Gastroesophageal sphincter (tissue), 4 donors: ENCODE measurements around the gene CHST15. TPM values are rescaled to one million over a fixed set of nuclear protein-coding genes. Genes with fewer than 3 reads are reported as not detected.
A peak's percentile ranks its signal among the peaks of the same experiment; 100 is the strongest.

Source experiments
- ATAC-seq: fragments of 150-250 bp; one replicate; pipeline ENCODE4 v1.9.1; 2016; ENCODE audit warnings: mild to moderate bottlenecking, moderate library complexity
- H3K27ac ChIP-seq, 4 donors: fragments of 200-600 bp; sonication (generic) in 3 of 4; 1 replicate in 3 of 4; 2 replicates in 1 of 4; pipeline ENCODE4 v1.5.1; 2016 to 2019
- H3K27me3 ChIP-seq: fragments of 200-600 bp; sonication (generic); one replicate; pipeline ENCODE4 v1.5.1; 2019
- H3K36me3 ChIP-seq, 2 donors: fragments of 200-600 bp; sonication (generic); one replicate each; pipeline ENCODE4 v1.5.1; 2019; ENCODE audit warnings: control low read depth in 1 of 2
- H3K4me1 ChIP-seq, 3 donors: fragments of 200-600 bp; sonication (generic); 1 replicate in 2 of 3; 2 replicates in 1 of 3; pipeline ENCODE4 v1.5.1; 2016 to 2019; ENCODE audit warnings: control low read depth in 2 of 3
- H3K4me3 ChIP-seq, 2 donors: fragments of 200-600 bp; sonication (generic); one replicate each; pipeline ENCODE4 v1.5.1; 2019; ENCODE audit warnings: mild to moderate bottlenecking in 1 of 2, moderate library complexity in 1 of 2
- H3K9me3 ChIP-seq, 3 donors: fragments of 200-600 bp; sonication (generic); one replicate each; pipeline ENCODE4 v1.5.1; 2017 to 2019; ENCODE audit warnings: control low read depth in 2 of 3
- CTCF ChIP-seq, 4 experiments: fragments of 200-600 bp in 2 of 4; fragments of 450-650 bp in 2 of 4; sonication (generic) in 1 of 4; IDR thresholded peaks; one replicate each; pipeline ENCODE4 v1.5.1; 2017 to 2019; ENCODE audit warnings: antibody characterized with exemption in 4 of 4, mild to moderate bottlenecking in 2 of 4, moderate library complexity in 2 of 4
- EP300 ChIP-seq: sonication (generic); formaldehyde crosslinking; IDR thresholded peaks from one replicate; pipeline ENCODE4 v1.6.1; 2017; ENCODE audit warnings: antibody characterized with exemption, mild to moderate bottlenecking
- POLR2A ChIP-seq, 2 donors: fragments of 450-650 bp; IDR thresholded peaks; one replicate each; pipeline ENCODE4 v1.6.1; 2017; ENCODE audit warnings: antibody characterized with exemption in 2 of 2, mild to moderate bottlenecking in 2 of 2, moderate library complexity in 1 of 2
- POLR2AphosphoS5 ChIP-seq: sonication (generic); formaldehyde crosslinking; IDR thresholded peaks from one replicate; pipeline ENCODE4 v1.6.1; 2017; ENCODE audit warnings: antibody characterized with exemption
- WGBS, 2 donors: methylation state at CpG; one replicate each; pipeline ENCODE4 v1.1.5; 2018; ENCODE audit warnings: low coverage in 1 of 2; 5-methylcytosine and 5-hydroxymethylcytosine counted together
- total RNA-seq, 4 donors: library from RNA; depleted of rRNA; stranded (reverse); fragments of >200 nt; gene quantifications; one replicate each; pipeline ENCODE4 v1.1.0, GENCODE V29; 2016

The CHST15 gene
- total RNA-seq, 4 donors from 2014 or later: 63.5 to 87.5 (median 74.3) TPM

DNA sequence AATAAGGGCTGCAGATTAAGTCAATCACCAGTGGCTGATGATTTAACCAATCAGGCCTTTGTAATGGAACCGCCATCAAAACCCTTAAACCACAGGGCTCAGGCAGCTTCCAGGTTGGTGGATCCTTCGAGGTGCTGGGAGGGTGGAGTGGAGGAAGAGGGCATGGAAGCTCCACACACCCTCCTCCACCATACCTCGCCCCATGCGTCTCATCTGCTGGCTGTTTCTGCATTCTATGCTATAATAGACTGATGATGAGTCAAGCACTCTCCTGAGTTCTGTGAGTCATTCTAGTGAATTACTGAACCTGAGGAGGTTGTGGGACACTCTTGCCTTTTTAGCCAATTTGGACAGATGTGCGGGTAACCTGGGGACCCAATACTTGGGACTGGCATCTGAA is 43.9 kb downstream of the CHST15 start:
- TF ChIP-seq CTCF (IDR thresholded peaks at IDR 0.05) (no peak), EP300 (no peak), POLR2A (IDR thresholded peaks at IDR 0.05) (no peak), POLR2AphosphoS5 (no peak)
- Histone ChIP-seq H3K27me3 (no peaks in the 10 kb centered on the region), H3K27ac (peak overlapping the region in 3 of 4 donors; percentile 46 to 77 (median 55)), H3K9me3 (no peaks in the 10 kb centered on the region), H3K36me3 (peaks cover 0 to 2% of the 10 kb centered on the region in 2 donors), H3K4me3 (no peak overlapping the region), H3K4me1 (peaks cover 0 to 75% (median 5%) of the 10 kb centered on the region in 3 donors)
- 72 to 73% methylated on average over 3 to 5 of the region's 5 CpGs for whole genome bisulfite sequencing, 2 donors
- ATAC-seq: no peak

GRCh38 chr10:124048371-124049290 is 44.8 kb downstream of the CHST15 start:
- Histone ChIP-seq H3K9me3 (no peaks in the 10 kb centered on the region), H3K4me3 (no peak overlapping the region), H3K27me3 (no peaks in the 10 kb centered on the region), H3K27ac (peak overlapping the region in 3 of 4 donors; percentile 46 to 77 (median 55)), H3K4me1 (peaks cover 0 to 75% (median 5%) of the 10 kb centered on the region in 3 donors), H3K36me3 (peaks cover 0 to 11% of the 10 kb centered on the region in 2 donors)
- 30 to 60% methylated on average over 11 to 12 of the region's 19 CpGs for WGBS, 2 donors
- TF ChIP-seq POLR2A (IDR thresholded peaks at IDR 0.05) (no peak), CTCF (IDR thresholded peaks at IDR 0.05) (no peak), EP300 (no peak), POLR2AphosphoS5 (peak; percentile 46)
- ATAC-seq: no peak

GRCh38 chr10:124047427-124048152 is 45.8 kb downstream of the CHST15 start:
- Histone ChIP-seq H3K27me3 (no peaks in the 10 kb centered on the region), H3K9me3 (no peaks in the 10 kb centered on the region), H3K4me1 (peaks cover 0 to 76% (median 13%) of the 10 kb centered on the region in 3 donors), H3K27ac (peak overlapping the region in 3 of 4 donors; percentile 46 to 77 (median 55)), H3K36me3 (peaks cover 0 to 12% of the 10 kb centered on the region in 2 donors), H3K4me3 (no peak overlapping the region)
- 85 to 90% methylated on average over 6 of the region's 6 CpGs for WGBS, 2 donors
- ATAC-seq: no peak
- TF ChIP-seq POLR2AphosphoS5 (no peak), EP300 (no peak), CTCF (IDR thresholded peaks at IDR 0.05) (no peak), POLR2A (IDR thresholded peaks at IDR 0.05) (no peak)

- H3K4me3 ChIP-seq: no peak overlapping the region
- ATAC-seq: no peak
- H3K27ac ChIP-seq: peak overlapping the region in 3 of 4 donors; percentile 21 to 77 (median 33)
- H3K27me3 ChIP-seq: no peaks in the 10 kb centered on the region
- H3K36me3 ChIP-seq: peaks cover 0 to 20% of the 10 kb centered on the region in 2 donors
- WGBS, 2 donors: 90% methylated on average over 12 to 15 of the region's 18 CpGs
- peaks cover 0 to 92% (median 14%) of the 10 kb centered on the region in 3 donors for H3K4me1 ChIP-seq
- no peaks in the 10 kb centered on the region for H3K9me3 ChIP-seq
- no peak for TF ChIP-seq POLR2A (IDR thresholded peaks at IDR 0.05)
- no peak for TF ChIP-seq CTCF (IDR thresholded peaks at IDR 0.05)
Measured at GRCh38 chr10:124045801-124046355, 47.5 kb downstream of the CHST15 start.
